ENCODE data around the gene ME3.

- TF ChIP-seq GATA2 (IDR thresholded peaks at IDR 0.05; ENCODE audit: low read depth, low read length) (no peak), GATA3 (IDR thresholded peaks at IDR 0.05; ENCODE audit: low read depth, low read length) (no peak)
Measured at GRCh38 chr11:86506235-86506634, 166.2 kb downstream of the ME3 start.

Data from SH-SY5Y (cell line).